ENCODE data around the gene CDK17.

CDK17 gene

GRCh38 chr12:96237465-96238077 lies 162.7 kb downstream of the CDK17 start:
- TF ChIP-seq ZBTB7A (IDR thresholded peaks at IDR 0.05; ENCODE audit: low read depth) (no peak), CREB1 (IDR thresholded peaks at IDR 0.05; ENCODE audit: low read depth) (no peak), TAF1 (IDR thresholded peaks at IDR 0.05; ENCODE audit: low read depth) (no peak), RAD21 (IDR thresholded peaks at IDR 0.05; ENCODE audit: low read depth) (no peak), CEBPB (IDR thresholded peaks at IDR 0.05) (no peak), YY1 (IDR thresholded peaks at IDR 0.05; ENCODE audit: low read depth) (no peak), MAX (IDR thresholded peaks at IDR 0.05) (no peak), TCF12 (IDR thresholded peaks at IDR 0.05; ENCODE audit: low read depth) (no peak), NFIC (IDR thresholded peaks at IDR 0.05) (no peak), FOXM1 (IDR thresholded peaks at IDR 0.05; ENCODE audit: borderline replicate concordance, low read depth) (no peak), REST (IDR thresholded peaks at IDR 0.05; ENCODE audit: low read depth) (no peak), EGR1 (IDR thresholded peaks at IDR 0.05) (no peak), EP300 (IDR thresholded peaks at IDR 0.05; ENCODE audit: borderline replicate concordance) (no peak), TEAD4 (IDR thresholded peaks at IDR 0.05) (no peak), USF1 (IDR thresholded peaks at IDR 0.05) (no peak)

- TF ChIP-seq REST (IDR thresholded peaks at IDR 0.05; ENCODE audit: low read depth) (no peak), TAF1 (IDR thresholded peaks at IDR 0.05; ENCODE audit: low read depth) (no peak), YY1 (IDR thresholded peaks at IDR 0.05; ENCODE audit: low read depth) (no peak), ZBTB7A (IDR thresholded peaks at IDR 0.05; ENCODE audit: low read depth) (no peak), RAD21 (IDR thresholded peaks at IDR 0.05; ENCODE audit: low read depth) (no peak), TCF12 (IDR thresholded peaks at IDR 0.05; ENCODE audit: low read depth) (no peak), EGR1 (IDR thresholded peaks at IDR 0.05) (no peak), MAX (IDR thresholded peaks at IDR 0.05) (no peak), EP300 (IDR thresholded peaks at IDR 0.05; ENCODE audit: borderline replicate concordance) (no peak), NFIC (IDR thresholded peaks at IDR 0.05) (no peak), FOXM1 (IDR thresholded peaks at IDR 0.05; ENCODE audit: borderline replicate concordance, low read depth) (no peak), CREB1 (IDR thresholded peaks at IDR 0.05; ENCODE audit: low read depth) (no peak), USF1 (IDR thresholded peaks at IDR 0.05) (no peak), CEBPB (IDR thresholded peaks at IDR 0.05) (no peak), TEAD4 (IDR thresholded peaks at IDR 0.05) (no peak)
These were observed 163.2 kb downstream of the CDK17 start for GRCh38 chr12:96237035-96237434.

GRCh38 chr12:96236221-96236822 lies 163.9 kb downstream of the CDK17 start:
- TF ChIP-seq TEAD4 (IDR thresholded peaks at IDR 0.05) (no peak), ZBTB7A (IDR thresholded peaks at IDR 0.05; ENCODE audit: low read depth) (no peak)

- TF ChIP-seq CREB1 (IDR thresholded peaks at IDR 0.05; ENCODE audit: low read depth) (no peak), REST (IDR thresholded peaks at IDR 0.05; ENCODE audit: low read depth) (no peak), MAX (IDR thresholded peaks at IDR 0.05) (no peak), CEBPB (IDR thresholded peaks at IDR 0.05) (no peak), USF1 (IDR thresholded peaks at IDR 0.05) (no peak), TEAD4 (IDR thresholded peaks at IDR 0.05) (no peak), ZBTB7A (IDR thresholded peaks at IDR 0.05; ENCODE audit: low read depth) (no peak), YY1 (IDR thresholded peaks at IDR 0.05; ENCODE audit: low read depth) (no peak), FOXM1 (IDR thresholded peaks at IDR 0.05; ENCODE audit: borderline replicate concordance, low read depth) (no peak), TCF12 (IDR thresholded peaks at IDR 0.05; ENCODE audit: low read depth) (no peak), RAD21 (IDR thresholded peaks at IDR 0.05; ENCODE audit: low read depth) (no peak), TAF1 (IDR thresholded peaks at IDR 0.05; ENCODE audit: low read depth) (no peak), EP300 (IDR thresholded peaks at IDR 0.05; ENCODE audit: borderline replicate concordance) (no peak), NFIC (IDR thresholded peaks at IDR 0.05) (no peak), EGR1 (IDR thresholded peaks at IDR 0.05) (no peak)
These were observed 164.8 kb downstream of the CDK17 start for GRCh38 chr12:96235484-96235826.
